GM12892 (cell line): ENCODE data around the gene ABCF2.

ENCODE experiments used
- POLR2A ChIP-seq: IDR thresholded peaks from 2 replicates; pipeline ENCODE4 v1.6.1; 2011; ENCODE audit warnings: low read depth, low read length, control low read depth
- POLR2AphosphoS5 ChIP-seq: IDR thresholded peaks from 2 replicates; pipeline ENCODE4 v1.6.1; 2011; ENCODE audit warnings: low read depth, low read length, control low read depth
- TAF1 ChIP-seq: IDR thresholded peaks from 2 replicates; pipeline ENCODE4 v1.6.1; 2011; ENCODE audit warnings: low read depth, mild to moderate bottlenecking, control low read depth, low read length, borderline replicate concordance

DNA sequence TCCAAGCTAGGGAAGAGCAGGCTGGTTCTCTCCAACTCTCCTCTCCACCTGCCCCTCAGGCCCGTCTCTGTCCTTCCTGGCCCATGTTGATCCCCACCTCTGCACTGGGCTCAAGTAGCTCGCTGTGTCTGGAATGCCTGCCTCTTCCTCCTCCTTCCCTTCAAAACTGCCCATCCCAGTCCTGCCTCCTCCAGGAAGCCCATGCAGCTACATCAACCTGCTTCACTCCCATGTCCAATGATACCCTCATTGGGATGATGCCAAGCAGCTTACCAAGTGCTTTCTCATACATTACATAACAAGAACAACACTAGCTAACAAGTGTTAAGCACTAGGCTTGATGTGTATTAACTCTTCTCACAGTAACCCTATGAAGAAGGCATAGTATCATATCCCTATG is 48.2 kb downstream of the ABCF2 start:
- TF ChIP-seq POLR2AphosphoS5 = no peak
- no peak for TF ChIP-seq POLR2A
- no peak for TF ChIP-seq TAF1
